ENCODE results near the gene PTGR3. TPM values are rescaled to one million over a fixed set of nuclear protein-coding genes. Genes with fewer than 3 reads are reported as not detected.

The PTGR3 gene
- total RNA-seq, 1 experiment from 2014 or later: 1.6 TPM

- H4K8ac ChIP-seq (replicated peaks; ENCODE audit: insufficient read length, low read depth, low read length): no peak overlapping the region
Observed at GRCh38 chr18:75211626-75211952, 2.6 kb upstream of the PTGR3 start.

More at GRCh38 chr18:75211626-75211952, 2.6 kb upstream of the PTGR3 start:
- H3K4me3 Mint-ChIP-seq: no peak overlapping the region; a peak in 1 of 5 replicates
- Histone ChIP-seq H3K79me2 (ENCODE audit: insufficient read depth, low read length) (no peaks in the 10 kb centered on the region), H4K20me1 (ENCODE audit: control insufficient read depth, insufficient read depth, insufficient read length) (no peaks in the 10 kb centered on the region), H3K4ac (ENCODE audit: low read depth, low read length) (no peak overlapping the region), H3K9ac (ENCODE audit: extremely low read depth, insufficient read length, low read length) (no peak overlapping the region), H3K27ac (ENCODE audit: insufficient read length, low read depth, low read length) (no peak overlapping the region), H3K18ac (ENCODE audit: insufficient read length, low read depth, low read length) (no peak overlapping the region), H3K79me1 (ENCODE audit: insufficient read depth, low read depth, low read length, poor library complexity, severe bottlenecking) (no peaks in the 10 kb centered on the region), H2BK20ac (ENCODE audit: low read depth, low read length, poor library complexity, severe bottlenecking) (no peak overlapping the region), H4K5ac (ENCODE audit: insufficient read length, low read depth, low read length) (no peak overlapping the region), H3K23ac (ENCODE audit: insufficient read length, low read depth, low read length) (no peak overlapping the region), H3K4me1 (ENCODE audit: insufficient read depth, low read length) (no peaks in the 10 kb centered on the region; the same call in 1 of the 2 replicates), H3T11ph (ENCODE audit: low read length) (no peak overlapping the region), H2BK15ac (ENCODE audit: low read depth, low read length) (no peak overlapping the region), H2BK5ac (ENCODE audit: insufficient read length, low read length) (no peak overlapping the region), H3K23me2 (ENCODE audit: insufficient read length, low read depth, low read length, poor library complexity, severe bottlenecking) (peaks cover 20% of the 10 kb centered on the region), H2AFZ (ENCODE audit: low read length) (no peak overlapping the region), H3K4me2 (ENCODE audit: insufficient read depth, insufficient read length, low read length) (peak overlapping the region; percentile 51), H3K9me3 (ENCODE audit: control insufficient read depth, low read depth, low read length) (no peaks in the 10 kb centered on the region), H3K27me3 (ENCODE audit: insufficient read depth, low read length) (peaks cover 39% of the 10 kb centered on the region), H4K91ac (ENCODE audit: insufficient read length, low read depth, low read length) (no peak overlapping the region), H2AK5ac (ENCODE audit: insufficient read length, low read length) (no peak overlapping the region), H2BK12ac (ENCODE audit: insufficient read length, low read depth, low read length) (no peak overlapping the region), H2BK120ac (ENCODE audit: low read depth, low read length, poor library complexity, severe bottlenecking) (no peak overlapping the region), H3K14ac (ENCODE audit: insufficient read depth, low read length) (no peak overlapping the region), H3K56ac (ENCODE audit: insufficient read length, low read depth, low read length) (no peak overlapping the region)
- no peak for DNase-seq
- no peak overlapping the region for H3K27ac Mint-ChIP-seq
- H3K4me1 Mint-ChIP-seq: peaks cover 37 to 46% of the 10 kb centered on the region in 2 experiments
- no CpG with 5 or more reads among the region's 66 CpGs for WGBS (ENCODE audit: extremely low coverage, insufficient read length, low lambda C conversion rate)
- H3K27me3 Mint-ChIP-seq (ENCODE audit: low read depth): peaks cover 73% of the 10 kb centered on the region
- H3K36me3 Mint-ChIP-seq (ENCODE audit: insufficient read depth in 1 of 3, low read depth in 3 of 3): peaks cover 0 to 2% (median 0%) of the 10 kb centered on the region in 3 experiments; a peak in 2 of 7 replicates
- TF ChIP-seq CTCF (conservative IDR thresholded peaks at IDR 0.05): no peak
- peaks cover 0 to 7% of the 10 kb centered on the region in 2 experiments; a peak in 1 of 5 replicates for H3K9me3 Mint-ChIP-seq
